Sciatic nerve (tissue), 2 donors: ENCODE measurements around the gene CXCR4. TPM values are rescaled to one million over a fixed set of nuclear protein-coding genes. Genes with fewer than 3 reads are reported as not detected.

Experiments
- ATAC-seq: fragments of 200-7000 bp; cut with Tn5 transposase; one replicate; pipeline ENCODE4 v1.9.1; 2020; ENCODE audit warnings: mild to moderate bottlenecking, moderate library complexity
- DNase-seq: peaks from one replicate; pipeline ENCODE4 v3.0.0-alpha.2; 2020; ENCODE audit warnings: low spot score
- intact Hi-C: fragments of 100-400 bp; cut with DNase I; formaldehyde crosslinking; loops from one replicate; pipeline ENCODE4 v1.14.2; 2022
- total RNA-seq: library from RNA; stranded (reverse); fragmentation: NEBNext Ultra II Directional; extraction: Animal tissue kit (Norgen Biotek cat#: 25700); gene quantifications from one replicate; pipeline ENCODE4 v1.2.1, GENCODE V29; 2021
- donor health status: DM: no; HTN: no; CAD: no.
- donor health status: DM: no; HTN: no; CAD: no.

Gene CXCR4
- 39.8 TPM for total RNA-seq

GRCh38 chr2:136117909-136118818, at the start of gene CXCR4:
CXCR4 (minus strand) TSS chr2:136118149; CDS start chr2:136118060, 89 bp downstream.
- intact Hi-C loops = no loop called here
- ATAC-seq (peak; percentile 80), DNase-seq (peak; percentile 87)

- intact Hi-C loops = no loop called here
- ATAC-seq = no peak
- DNase-seq = no peak
Observed at GRCh38 chr2:136164280-136164776, 46.4 kb upstream of the CXCR4 start.

- no peak for ATAC-seq
- intact Hi-C loops = no loop called here
- no peak for DNase-seq
Observed at GRCh38 chr2:136162438-136162837, 44.5 kb upstream of the CXCR4 start.

DNA sequence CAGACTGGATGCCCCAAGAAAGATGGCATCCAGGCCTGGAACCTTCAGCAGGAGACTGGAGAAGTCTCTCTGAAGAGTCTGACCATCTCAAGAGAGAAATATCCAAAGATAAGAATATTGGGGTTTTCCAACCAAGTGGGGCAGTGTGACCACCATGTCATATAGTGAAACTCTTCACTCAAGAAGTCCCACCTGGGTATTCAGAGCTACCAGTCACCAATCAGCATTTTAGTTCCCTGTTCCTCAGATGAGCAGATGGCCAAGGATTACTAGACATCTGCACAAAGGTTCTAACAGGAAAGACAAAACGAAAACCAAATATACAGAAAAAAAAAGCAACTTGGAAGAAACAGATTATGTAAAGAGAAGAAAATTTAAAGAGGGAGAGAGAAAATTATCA, 38.5 kb upstream of the CXCR4 start:
- ATAC-seq (no peak), DNase-seq (no peak)
- intact Hi-C loops = no loop called here

DNA sequence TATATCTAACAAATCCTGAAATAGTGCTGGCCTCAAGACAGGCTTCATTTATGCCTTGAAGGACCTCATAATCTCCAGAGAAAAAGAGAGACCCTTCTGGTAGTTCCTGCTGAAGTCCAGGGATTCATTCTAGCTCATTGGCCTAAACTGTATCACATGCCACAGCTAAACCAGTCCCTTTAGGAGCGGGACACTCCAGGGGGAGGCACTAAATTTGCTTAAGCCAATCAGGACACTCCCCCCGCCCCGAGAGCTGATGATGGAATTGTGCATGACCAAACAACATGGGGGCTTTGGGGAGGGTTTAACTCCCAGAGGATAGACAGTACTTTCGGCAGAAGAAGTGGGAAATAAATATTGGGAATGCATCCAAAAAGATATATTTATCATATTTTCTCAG, 36.4 kb upstream of the CXCR4 start:
- intact Hi-C loops = no loop called here
- DNase-seq (no peak), ATAC-seq (no peak)

DNA sequence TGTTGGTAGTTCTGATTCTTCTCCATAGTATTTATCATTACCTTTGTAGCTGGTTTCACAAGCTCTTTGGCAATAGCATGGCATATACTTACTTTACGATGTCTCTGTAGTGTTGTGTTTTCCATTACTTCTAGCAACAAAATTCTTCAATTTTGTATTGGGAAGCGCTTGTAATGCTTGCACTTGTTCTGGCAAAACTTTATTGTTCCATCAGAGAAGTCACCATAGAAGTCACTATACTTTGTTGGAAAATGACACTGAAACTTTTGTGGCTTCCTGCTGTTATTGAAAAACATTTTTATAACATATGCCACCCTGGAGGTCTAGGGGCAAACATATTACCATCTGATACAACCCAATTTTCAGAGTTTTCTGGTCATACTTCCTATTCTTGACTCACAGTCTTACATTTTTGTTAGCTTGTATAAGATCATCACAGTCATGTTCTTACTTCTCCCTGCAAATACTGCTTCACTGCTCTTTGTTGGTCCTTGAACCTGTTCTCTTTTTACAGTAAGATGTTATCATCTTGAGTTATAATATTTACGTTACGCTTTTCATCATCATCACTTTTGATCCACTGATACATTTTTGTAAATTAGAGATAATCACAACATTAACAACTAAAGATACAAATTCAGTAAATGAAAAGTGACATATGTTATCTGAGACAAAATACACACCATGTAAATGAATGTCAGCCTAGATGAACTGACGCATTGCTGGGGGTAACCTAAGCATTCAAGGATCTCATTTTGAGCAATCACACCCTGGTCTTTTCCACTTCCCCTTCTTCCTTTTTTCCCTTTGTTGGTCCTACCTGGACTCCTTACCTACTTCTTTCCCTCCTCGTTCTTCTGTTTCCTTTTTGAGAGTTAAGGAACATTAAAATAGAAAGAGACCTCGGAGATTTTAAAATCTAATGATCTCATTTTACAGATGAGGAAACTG, 33.3 kb upstream of the CXCR4 start:
- intact Hi-C loops = no loop called here
- ATAC-seq (no peak), DNase-seq (no peak)

- no peak for DNase-seq
Observed at GRCh38 chr2:136149011-136149410, 31.1 kb upstream of the CXCR4 start.

DNA sequence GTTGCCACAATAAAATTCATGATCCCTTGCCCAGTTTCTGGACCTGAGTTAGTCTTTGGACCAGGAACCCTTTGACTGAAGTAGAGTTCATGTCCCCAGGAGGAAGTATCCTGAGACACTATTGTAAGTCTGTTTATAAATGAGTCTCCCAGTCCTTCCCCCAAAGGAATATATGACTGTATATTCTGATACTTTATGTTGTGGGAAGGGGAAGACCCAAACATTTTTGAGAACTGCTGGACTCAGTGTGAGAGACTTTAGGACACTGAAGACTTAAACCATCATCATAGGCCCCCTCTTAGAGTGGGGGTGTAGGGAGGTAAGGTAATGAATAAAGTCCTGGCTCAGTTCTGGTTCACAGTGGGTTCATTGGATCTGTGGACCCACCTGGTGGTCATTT, 28.6 kb upstream of the CXCR4 start:
- no peak for ATAC-seq
- DNase-seq = no peak
- intact Hi-C loops = no loop called here

More at GRCh38 chr2:136149011-136149410, 31.1 kb upstream of the CXCR4 start:
- ATAC-seq = no peak
- intact Hi-C loops = no loop called here

GRCh38 chr2:136143603-136144451, 25.9 kb upstream of the CXCR4 start:
- intact Hi-C loops = no loop called here
- no peak for DNase-seq
- no peak for ATAC-seq

GRCh38 chr2:136141510-136142149, 23.7 kb upstream of the CXCR4 start:
- intact Hi-C loops = no loop called here
- ATAC-seq (no peak), DNase-seq (no peak)

DNA sequence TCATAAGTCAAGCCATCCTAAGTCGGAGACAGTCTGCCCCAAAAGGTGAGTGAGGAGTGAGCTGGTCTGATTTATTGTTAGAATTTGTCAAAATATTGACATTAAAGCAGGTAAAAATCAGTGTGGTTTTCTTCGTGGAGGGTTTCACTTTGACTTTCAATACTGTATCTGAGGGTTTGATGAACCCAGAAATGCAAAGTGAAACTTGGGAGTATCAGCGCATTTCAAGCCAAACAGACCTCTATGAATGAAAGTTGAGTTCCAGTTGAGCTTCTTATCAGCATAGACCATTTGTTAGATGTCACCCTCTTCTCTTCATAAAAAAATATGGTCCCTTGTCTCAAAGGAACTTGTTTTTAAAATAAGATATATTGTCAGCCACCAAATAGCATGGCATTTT, 21.7 kb upstream of the CXCR4 start:
- DNase-seq (no peak), ATAC-seq (no peak)
- intact Hi-C loops = no loop called here

GRCh38 chr2:136137982-136138381, 20.0 kb upstream of the CXCR4 start:
- no peak for DNase-seq
- intact Hi-C loops = no loop called here
- no peak for ATAC-seq

DNA sequence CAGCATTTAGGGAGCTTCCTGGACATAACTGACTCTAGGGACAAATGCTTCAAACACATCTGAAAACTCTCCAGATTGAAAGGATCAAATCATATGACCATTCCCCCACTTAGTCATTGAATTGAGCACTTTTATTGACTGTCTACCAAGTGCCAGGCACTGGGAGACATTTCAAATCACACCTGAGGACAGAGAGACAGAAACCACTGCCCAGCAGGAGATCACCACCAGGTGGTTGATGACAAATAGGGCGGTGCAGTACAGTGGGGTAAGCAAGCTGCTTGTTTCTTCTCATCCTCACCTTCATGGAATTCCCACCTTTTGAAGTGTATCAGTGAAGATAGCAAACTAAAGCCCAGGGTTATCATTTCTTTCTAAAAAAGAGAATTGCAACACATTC, 19.0 kb upstream of the CXCR4 start:
- intact Hi-C loops = no loop called here
- no peak for ATAC-seq
- no peak for DNase-seq

DNA sequence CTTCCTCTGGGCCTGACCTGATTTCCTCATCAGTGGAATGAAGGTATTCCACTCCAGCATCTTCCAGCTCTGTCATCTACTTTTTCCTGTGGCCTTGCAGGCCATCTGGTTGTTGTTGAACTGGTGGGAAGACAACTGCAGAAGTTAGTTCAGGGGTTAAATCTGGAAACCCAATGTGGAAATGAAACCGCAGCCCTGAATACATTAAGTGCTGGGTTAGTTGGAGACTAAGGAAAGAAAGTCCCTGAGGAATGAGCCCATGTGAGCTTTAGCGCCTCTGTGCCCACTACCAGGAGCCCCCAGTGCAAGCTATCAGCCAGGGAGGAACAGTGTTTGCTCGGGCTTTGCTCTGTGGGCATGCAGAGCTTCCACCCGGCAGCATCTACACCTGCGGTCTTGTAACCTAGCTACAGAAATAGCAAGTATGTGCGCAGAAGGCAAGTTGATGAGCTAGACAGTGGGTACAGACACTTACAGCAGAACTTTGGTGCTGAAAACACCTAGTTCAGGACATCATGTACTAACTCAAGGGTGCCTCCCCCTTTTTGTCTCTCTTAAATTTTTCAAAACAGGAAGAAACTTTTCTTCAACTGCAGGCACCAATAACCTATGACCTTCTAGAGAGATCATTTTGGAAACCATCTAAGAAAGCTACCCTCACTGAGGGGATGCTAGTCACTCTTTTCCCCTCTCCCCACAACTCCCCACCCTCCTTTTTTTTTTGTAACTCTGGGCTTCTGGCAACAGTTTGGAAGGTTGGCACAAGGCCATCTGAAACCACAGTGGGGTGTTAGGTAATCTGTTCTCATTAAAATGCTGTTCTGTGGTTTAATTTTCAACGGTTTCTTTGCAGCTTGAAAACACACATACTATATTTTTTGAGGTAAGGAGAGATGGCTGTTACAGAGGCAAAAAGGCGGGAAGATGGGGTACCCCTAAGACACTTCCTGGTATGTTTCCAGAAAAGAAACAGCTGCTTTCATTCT, 18.3 kb upstream of the CXCR4 start:
- DNase-seq (no peak), ATAC-seq (peak; percentile 88)
- intact Hi-C loops = no loop called here

DNA sequence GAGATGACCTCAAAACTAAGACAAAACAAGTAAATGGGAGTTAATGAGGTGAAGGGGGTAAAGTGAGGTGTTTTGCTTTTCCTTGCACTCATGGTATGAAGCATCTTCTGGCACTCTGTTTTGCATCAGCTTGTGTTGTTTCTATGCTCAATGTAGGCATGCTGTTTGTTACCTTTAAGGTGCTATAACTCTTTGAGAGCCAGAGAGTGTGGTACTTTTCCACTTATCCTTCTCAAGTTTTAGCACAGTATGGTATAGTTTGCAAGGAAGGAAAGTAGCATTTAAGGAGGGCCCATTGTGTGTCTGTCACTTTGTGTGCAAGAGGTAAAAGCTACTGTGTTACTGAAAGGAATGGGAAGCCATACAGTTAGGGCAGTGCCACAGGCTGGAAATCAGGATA, 17.5 kb upstream of the CXCR4 start:
- ATAC-seq (no peak), DNase-seq (no peak)
- intact Hi-C loops = no loop called here

DNA sequence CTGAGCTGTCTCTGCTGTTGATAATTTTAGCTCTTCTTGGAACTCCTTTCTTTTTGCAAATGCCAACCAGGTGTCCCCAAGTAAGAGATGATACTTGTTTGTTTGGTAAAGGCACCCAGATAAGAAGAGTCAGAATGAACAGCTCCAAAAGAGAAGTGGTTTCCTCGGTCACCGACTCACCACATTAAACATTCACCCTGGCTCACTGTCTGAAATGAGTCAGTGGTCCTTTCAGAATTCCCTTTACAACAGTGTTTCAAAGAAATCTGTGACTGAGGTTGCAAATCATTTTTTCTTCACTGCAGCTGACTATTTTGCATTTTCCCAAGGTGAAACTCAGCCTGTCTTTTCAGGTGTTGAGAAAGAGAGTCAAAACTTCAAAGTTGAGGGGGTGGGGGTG, 16.2 kb upstream of the CXCR4 start:
- intact Hi-C loops = no loop called here
- DNase-seq (no peak), ATAC-seq (no peak)

DNA sequence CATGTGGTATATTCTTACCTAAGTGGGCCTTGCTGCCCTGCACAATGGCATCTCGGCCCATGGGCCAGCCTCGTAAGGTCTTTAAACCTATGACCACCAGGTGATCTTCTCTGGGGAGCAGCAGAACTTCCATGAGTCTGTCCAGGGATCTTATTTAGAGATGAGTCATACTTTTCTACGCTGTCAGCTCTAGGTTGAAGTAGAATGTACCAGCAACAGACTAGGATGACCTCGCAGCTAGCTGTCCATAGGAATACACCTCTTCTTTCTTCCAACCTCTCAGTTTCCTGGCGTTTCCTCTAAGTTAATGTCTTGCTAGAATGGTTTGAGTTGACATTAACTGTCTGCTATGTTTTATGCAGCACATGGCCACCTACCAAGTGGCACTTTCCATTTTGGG, 15.6 kb upstream of the CXCR4 start:
- ATAC-seq = no peak
- DNase-seq = no peak
- intact Hi-C loops = no loop called here
